HG03280 (cell line): ENCODE measurements around the gene MYO3B.
"Not testable (repeated sequence)": the region's sequence is repeated elsewhere in the genome, so short reads cannot be mapped to it uniquely, and the experiment has no call there.

Experiments
- ATAC-seq: cut with Tn5 transposase; IDR thresholded peaks from one replicate; pipeline ENCODE4 v1.9.1; 2021; ENCODE audit warnings: mild to moderate bottlenecking, moderate library complexity; ENCODE audit not compliant: unreplicated experiment

MYO3B gene

DNA sequence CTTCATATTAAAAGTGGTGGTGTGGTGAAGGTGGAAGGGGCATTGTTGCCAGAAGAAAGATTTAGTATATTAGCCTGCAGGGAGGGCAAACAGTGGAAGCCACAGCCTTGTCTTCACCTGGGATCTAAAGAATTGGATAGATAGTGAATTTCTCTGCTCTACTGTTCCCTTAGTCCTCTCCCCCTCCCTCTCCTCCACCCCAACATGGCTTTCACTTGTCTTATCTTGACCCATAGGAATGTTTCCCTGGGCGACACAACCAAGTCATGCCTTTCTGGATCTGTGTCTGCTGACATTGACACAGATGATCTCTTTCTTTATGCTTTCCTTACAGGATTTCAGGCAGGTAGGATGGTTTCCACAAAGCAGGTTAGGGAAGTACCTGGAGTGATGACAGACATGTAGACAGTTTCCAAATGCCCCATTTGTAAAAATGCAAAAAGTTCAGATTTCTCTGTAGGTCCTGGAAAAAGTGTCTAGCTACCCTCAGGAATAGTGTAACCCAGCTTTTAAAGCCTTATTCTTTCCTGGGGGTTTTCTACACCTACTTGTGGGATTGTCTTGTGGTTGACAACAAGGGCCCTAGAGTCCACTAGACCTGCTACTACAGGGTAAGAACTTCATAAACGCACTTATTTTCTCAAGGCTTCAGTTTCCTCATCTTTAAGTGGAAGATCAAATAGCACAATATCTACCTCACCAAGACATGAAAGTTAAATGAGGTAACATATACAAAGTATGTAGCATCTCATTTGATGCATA is 353.0 kb downstream of the MYO3B start:
- no peak for ATAC-seq

DNA sequence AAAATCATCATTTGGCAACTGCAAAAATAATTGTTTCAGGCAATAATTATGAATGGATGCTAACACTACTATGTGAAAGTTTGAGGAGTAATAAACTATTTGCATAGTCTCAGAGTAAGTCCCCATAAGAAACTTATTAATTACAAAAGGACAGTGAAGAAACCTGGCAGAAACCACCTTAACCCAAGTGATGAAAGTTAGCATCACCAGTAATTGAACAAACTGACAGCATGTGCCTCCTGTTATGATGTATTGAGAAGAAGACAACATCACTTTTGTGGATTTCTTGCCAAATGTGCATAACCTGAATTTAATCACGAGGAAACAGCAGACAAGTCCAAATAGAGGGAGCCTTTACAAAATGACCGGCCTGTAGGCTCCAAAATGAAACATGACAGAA is 353.9 kb downstream of the MYO3B start:
- no peak for ATAC-seq

DNA sequence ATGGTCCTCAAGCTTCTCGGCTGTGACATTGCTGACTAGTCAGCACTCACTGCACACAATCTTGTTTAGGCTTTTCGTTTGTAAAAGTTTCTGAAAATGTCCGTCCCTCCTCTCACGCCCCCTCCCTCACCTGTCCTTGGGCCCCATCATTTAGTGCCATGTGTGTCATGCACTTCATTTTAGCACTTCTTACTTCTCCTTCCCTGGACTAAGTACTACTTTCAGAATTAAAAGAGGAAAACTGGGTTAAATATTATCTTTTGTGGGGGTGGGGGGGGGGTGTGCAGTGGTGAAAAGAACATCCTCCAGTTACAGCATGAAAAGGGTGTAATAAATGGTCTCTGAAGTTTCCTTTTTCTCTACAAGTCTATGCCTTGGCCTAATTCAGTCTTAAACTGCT is 355.2 kb downstream of the MYO3B start:
- ATAC-seq: no peak

DNA sequence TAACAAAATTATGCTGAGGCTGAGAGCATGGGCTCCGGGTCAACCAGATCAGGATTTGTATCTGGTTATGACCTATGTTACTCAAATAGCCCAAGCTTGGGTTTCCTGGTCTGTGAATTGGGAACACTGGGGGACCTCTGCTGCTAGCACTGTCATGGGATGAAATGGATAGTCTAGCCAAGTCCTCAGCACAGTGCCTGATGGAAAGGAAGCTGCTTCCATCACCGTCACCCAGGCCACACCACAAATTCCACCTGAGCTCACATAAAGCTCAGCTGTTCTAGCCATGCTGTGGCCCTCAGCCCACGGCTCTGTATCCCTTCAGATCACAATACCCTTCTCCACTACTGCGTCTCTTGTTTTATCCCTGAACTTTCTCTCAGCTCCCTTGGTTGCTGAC is 357.6 kb downstream of the MYO3B start:
- no peak for ATAC-seq

DNA sequence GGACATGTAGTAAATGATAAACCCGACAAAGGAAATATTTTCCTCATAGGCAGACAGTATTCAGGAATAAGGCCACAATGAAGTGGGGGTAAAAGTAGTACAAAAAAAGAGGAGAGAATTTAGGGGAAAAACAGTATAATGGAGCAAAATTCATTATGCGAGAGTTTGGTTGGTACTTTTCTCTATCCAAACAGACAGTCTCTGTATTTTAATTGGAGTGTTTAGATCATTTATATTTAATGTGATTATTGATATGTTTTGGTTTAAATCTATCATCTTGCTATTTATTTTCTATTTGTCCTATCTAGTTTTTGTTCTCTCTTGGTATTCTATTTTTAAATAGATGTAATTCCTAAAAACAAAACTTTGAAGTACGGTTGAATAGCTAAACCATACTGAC is 366.9 kb downstream of the MYO3B start:
- ATAC-seq: no peak

DNA sequence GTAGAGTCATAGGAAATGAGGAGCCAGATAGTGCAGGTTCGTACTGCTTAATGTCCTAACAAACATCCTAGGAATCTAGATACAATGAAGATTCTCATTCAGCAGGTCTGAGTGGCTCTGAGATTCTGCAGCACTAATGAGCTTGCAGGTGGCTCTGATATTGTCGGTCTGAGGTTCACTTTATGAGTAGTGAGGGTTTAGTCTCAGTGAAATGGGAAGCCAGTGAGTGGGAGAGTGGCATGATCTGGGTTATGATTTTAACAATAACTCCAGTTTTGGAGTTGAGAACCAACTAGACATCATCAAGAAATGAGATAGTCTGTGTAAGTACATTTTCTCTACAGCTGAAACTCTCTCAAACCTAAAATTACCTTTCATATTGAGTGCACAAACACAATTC is 370.4 kb downstream of the MYO3B start:
- no peak for ATAC-seq

DNA sequence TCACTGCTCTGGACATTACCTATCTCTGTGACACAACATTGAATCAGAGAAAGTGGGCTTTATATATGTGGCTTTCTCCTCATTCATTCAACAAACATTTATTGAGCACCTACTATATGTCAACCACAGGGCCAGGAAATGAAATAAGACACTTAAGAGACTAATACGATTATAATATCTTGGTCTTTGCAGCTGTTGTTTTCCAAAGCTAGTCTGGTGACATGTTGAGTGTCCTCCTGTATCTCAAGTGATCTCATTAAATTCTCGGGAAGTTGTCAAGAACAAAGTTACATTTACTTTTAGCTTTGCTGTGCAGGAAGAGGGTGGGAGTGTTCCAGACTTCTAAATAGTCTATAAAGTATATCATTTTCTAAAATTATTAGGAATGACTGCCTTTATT is 372.6 kb downstream of the MYO3B start:
- ATAC-seq: no peak

DNA sequence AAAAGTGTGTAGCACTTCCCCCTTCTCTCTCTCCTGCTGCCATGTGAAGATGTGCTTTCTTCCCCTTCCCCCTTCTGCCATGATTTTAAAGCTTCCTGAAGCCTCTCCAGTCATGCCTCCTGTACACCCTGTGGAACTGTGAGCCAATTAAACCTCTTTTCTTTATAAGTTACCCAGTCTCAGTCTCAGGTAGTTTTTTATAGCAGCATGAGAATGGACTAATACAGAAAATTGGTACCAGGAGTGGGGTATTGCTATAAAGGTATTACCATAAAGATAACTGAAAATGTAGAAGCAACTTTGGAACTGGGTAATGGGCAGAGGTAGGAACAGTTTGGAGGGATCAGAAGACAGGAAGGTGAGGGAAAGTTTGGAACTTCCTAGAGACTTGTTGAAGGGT is 374.0 kb downstream of the MYO3B start:
- not testable (repeated sequence) for ATAC-seq

DNA sequence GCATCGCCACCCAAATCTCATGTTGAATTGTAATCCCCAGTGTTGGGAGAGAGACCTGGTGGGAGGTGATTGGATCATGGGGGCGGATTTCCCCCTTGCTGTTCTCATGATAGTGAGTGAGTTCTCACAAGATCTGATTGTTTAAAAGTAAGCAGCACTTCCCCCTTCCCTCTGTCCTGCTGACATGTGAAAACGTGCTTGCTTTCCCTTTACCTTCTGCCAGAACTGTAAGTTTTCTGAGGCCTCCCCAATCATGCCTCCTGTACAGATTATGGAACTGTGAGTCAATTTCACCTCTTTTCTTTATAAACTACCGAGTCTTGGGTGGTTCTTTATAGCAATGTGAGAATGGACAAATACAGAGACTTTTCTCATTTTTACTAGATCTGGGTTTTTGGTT is 375.8 kb downstream of the MYO3B start:
- ATAC-seq: no peak

DNA sequence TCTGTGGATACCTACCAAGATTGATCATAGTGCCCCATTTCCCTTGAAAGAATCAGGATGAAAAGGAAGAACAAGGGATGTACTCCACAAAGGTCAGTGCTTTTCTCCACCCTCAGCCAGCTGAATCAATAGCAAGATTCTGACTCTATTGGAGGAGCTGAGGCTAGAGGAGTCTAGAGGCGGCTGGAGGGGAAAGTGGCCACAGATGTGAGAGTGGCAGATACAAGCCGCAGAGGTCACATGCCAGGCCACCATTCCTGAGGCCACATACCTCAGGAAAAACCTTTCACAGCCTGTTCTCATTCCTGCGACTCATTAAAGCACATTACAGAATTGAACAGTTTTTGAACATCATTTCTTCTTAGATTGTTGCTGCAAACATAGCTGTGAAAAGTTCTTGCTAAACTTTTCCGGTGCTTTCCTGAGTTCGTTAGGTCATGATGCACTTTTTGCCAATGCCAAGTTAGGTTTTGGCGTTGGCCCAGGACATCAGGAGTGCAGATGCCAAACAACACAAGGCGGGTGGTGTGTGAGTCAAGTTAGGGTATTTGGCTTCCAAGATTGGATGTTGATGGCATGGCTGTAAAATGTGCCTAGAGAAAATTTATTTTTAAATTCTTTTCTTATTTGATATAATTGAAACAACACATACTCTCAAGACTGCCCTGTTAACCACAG is 376.5 kb downstream of the MYO3B start:
- ATAC-seq: no peak

DNA sequence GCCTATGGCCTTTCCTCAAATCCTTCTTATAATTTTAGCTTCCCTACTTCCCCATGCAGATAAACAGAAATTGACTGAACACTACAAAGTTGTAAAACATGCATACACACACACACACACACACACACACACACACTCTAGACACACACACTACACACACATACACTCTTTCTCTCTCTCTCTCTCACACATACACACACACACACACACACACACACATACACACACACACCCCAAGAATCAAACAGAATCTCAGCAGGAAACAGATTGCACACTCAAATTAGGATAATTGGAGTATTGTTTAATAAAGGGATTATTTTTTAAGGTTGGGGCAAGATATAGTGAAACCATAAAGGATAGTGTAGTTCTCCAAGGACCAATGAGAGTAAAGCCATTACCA is 385.0 kb downstream of the MYO3B start:
- no peak for ATAC-seq

DNA sequence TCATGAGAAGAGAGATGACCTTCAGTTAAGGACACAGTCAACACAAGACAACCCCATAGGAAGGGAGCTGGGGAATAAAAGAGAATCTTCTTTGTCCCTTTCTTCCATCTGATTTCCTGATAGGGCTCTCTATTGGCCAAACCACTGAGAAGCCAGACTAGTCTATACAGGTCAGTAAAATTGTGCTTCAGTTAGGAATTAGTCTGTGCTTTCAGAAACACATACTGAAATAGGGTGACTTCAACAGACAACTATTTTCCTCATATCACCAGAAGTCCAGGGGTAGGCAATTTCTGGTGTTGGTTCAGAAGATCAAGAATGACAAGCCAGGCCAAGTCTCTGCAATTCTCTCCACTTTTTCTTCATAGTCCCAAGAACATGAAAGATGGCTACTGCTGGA is 385.5 kb downstream of the MYO3B start:
- ATAC-seq: no peak

DNA sequence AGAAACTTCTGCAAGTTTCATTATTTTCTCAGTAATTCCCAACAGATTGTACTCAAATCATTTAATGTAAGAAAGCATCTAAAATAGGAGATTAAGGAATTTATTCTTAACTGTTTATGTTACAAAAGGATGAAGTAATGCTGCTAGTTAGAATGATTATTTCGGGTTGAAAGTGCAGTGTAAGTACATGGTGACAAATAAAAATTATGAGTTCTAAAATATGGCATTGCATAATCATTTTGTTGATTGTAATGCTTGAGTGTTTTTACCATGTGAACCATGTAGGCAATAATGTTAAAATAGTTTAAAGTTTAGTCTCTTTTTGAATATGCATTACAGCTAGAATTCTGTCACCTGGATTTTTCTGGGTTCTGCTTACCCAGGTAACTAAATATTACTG is 388.2 kb downstream of the MYO3B start:
- no peak for ATAC-seq

DNA sequence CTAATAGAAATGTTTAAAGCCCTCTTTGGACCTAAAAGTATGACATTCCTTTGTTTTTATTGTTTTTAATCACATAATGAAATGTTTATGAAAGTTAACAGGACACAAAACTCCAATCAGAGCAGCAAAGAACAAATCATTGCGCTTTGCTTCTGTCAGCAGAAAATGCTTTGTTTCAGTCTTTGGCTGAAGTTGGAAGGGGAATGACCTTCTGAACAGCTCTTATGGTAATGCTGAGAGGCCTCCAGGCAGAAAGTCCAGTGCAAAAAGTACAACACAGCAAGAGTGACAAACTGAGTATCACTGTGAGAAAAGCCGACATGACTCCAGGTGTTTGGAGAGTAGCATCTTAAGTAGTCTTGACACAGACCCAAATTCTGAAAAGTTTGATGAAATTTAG is 389.5 kb downstream of the MYO3B start:
- ATAC-seq: no peak

DNA sequence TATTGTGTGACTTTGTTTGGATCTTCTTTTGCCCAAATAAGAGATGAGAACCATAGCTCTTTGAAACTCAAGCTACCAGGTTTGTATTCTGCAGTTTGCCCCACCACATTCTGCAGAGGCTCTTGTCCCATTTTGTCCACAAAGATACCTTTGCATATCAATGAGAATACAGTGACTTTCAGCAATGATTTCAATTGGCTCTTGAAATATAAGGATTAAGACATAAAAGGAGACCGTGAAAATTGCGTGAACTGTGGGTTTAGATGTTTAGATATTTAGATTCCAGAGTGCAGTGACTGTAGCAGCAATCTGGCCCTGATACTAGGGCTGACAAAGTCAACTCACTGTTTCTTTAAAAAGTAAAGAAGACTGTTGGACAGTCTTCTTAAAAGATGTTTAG is 390.6 kb downstream of the MYO3B start:
- no peak for ATAC-seq

DNA sequence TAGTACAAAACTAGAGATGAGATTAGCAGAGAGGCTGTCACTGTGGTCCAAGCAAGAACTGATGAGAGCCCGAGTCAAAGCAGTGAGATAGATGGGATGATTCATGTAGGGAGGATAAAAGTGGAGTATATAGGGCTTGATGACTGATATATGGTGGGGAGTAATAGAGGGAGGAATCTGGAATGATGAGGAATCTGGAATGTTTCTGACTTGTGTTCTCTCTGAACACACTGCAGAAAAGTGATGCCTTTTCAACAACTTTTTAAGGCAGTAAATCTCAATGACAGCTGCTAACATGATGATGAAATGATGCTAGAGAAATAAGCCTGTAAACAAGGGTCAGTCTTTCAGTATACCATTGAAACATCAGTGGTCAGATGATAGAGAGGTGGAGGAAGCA is 393.7 kb downstream of the MYO3B start:
- no peak for ATAC-seq

DNA sequence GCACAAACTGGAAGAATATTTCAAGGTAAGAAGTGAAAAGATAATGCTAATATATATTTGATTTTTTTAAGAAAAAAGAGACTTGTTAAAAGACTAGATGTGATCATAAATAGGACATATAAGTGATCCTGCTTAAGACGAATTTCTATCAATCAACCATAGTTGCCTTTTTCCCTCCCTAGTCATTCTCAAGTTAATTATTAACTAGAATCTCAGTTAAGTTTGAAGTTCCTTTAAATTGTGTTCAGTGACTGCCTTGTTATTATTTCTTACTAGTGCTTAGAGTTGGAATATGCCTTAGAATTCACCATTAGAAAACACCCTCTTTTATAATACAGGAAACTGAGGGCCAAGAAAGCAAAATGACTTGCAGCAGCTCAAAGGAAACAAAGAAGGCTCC is 395.7 kb downstream of the MYO3B start:
- no peak for ATAC-seq

DNA sequence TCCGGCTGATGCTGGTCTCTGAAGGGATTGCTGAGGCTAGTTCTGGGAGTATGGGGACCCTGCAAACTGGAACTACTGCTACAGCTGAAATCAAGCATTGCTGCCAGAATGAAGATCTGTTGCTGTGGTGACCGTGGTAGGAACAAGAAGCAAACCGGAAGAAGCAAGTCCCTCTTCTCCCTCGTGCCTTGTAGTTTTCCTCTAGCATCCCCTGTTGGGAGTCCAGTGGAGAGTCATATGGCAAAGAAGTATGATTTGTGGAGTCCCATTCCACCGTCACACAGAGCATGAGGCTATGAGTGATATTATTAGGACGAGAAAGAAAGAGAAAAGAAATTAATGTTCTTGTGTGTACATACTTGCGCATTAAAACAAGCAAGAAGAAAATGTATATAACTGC is 398.3 kb downstream of the MYO3B start:
- ATAC-seq: no peak

DNA sequence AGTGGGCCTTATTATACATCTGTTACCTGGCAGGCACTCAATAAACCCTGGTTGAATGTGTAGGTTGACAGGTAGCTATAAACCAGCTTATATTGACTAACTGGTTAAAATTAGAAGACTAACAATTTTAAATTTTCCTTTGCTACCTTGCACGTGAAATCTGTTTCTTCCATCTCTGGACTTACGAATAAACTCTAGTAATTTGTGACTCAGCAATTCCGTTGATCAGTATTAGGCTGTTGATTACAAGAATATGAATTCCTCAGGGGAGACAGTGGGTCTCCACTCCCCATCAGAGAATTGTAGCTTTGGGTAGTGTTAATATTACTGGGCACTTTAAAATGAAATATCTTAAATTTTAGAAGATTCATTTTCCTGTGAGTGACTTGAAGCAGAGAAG is 399.4 kb downstream of the MYO3B start:
- no peak for ATAC-seq

DNA sequence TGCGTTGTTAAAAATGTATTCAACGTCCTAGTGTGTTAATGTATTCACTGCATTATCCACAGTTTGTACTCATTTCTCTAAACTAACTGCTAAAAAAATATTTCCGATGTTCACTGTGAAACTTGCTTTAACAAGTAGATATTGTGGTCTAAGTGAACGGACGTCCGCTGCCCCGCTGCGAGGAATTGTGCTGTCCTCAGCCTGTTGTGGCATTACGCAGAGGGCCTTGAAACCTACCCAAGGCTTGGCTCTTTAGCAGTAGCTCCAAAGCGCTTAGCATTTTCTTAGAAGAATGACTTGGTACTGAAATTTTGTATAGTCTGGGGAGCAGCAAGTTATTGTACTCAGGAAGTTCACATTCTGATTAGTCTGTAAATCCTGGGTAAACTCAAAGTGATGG is 400.7 kb downstream of the MYO3B start:
- no peak for ATAC-seq

DNA sequence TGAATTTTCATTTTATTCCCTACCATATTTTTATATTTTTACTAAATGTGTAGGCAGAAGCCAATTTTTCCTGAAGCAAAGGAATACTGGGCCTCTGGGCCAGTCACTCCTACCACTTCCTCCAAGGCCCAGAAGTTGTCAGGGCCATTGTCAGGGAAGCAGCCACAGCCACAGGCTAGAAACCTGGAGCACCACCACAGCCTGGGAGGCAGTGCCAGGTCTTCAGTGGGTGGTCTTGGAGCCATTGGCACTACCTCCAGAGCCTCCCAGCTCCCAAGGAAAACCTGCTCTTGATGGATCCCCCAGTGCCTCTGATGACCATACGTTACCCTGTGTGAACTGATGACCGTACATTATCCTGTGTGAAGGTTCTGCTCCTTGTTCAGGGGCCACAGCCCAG is 401.6 kb downstream of the MYO3B start:
- ATAC-seq: no peak

DNA sequence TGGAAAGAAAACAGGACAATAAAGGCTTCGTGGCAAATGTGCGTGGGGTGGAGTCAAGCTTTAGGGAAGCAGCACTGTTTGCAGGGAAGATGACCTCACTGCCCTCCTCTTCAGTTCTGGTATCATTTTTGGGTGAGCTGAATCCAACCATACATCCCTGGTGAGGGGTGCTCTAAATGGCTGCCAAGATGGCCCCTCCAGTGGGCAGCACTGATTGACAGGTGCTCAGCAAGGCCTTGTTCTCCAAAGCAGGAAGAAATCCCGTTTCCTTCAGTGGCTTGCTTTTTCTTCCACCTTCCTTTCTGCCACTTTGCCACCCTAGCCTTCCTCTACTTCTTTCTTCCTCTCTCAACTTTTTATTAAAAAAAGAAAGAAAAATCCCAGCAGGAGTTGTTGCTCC is 404.4 kb downstream of the MYO3B start:
- no peak for ATAC-seq
